H1 (cell line): ENCODE results near the gene RPN2. TPM values are rescaled to one million over a fixed set of nuclear protein-coding genes. Genes with fewer than 3 reads are reported as not detected.

ENCODE experiments used
- CTCF ChIA-PET: fragments of 300-600 bp; sonication (Branson Sonifier 250); formaldehyde crosslinking; loops from one replicate; lab custom pipeline; 2021; ENCODE audit not compliant: partially characterized antibody; lab: Charles Lee
- POLR2A ChIA-PET: fragments of 300-600 bp; sonication (Branson Sonifier 250); formaldehyde crosslinking; loops from one replicate; lab custom pipeline; 2021; ENCODE audit warnings: inconsistent platforms; ENCODE audit not compliant: partially characterized antibody; lab: Charles Lee
- DNase-seq, 2 experiments: peaks; one replicate each; pipeline versions ENCODE4 v3.0.0 to v3.0.0-alpha.2; 2010 to 2022; ENCODE audit warnings: low spot score in 2 of 2, low read depth in 1 of 2, mixed read lengths in 1 of 2
- FAIRE-seq: peaks from 2 replicates; lab custom pipeline; 2011; peaks lifted over from hg19 to GRCh38; lab: Jason Lieb, UNC
- H2AFZ ChIP-seq: 2 replicates; pipeline ENCODE4 v1.8.1; 2012; ENCODE audit warnings: low read length, inconsistent platforms
- H2AK5ac ChIP-seq: 2 replicates; pipeline ENCODE4 v1.6.1; 2013; ENCODE audit warnings: low read depth, low read length
- H2BK120ac ChIP-seq: replicated peaks from 2 replicates; pipeline ENCODE3; 2013; ENCODE audit warnings: low read depth, low read length, inconsistent platforms
- H2BK12ac ChIP-seq: 2 replicates; pipeline ENCODE4 v1.6.1; 2013; ENCODE audit warnings: low read depth, low read length
- H2BK15ac ChIP-seq: 2 replicates; pipeline ENCODE4 v1.6.1; 2013; ENCODE audit warnings: low read length
- H2BK20ac ChIP-seq: 2 replicates; pipeline ENCODE4 v1.6.1; 2013; ENCODE audit warnings: low read length
- H2BK5ac ChIP-seq: 2 replicates; pipeline ENCODE4 v1.6.1; 2013; ENCODE audit warnings: low read depth, low read length
- H3K14ac ChIP-seq: 2 replicates; pipeline ENCODE4 v1.6.1; 2013; ENCODE audit warnings: inconsistent platforms; ENCODE audit not compliant: insufficient read length
- H3K18ac ChIP-seq: 2 replicates; pipeline ENCODE4 v1.6.1; 2013; ENCODE audit warnings: low read length; ENCODE audit errors: extremely low read depth
- H3K23ac ChIP-seq: 2 replicates; pipeline ENCODE4 v1.6.1; 2013; ENCODE audit warnings: inconsistent platforms; ENCODE audit not compliant: insufficient read length
- H3K23me2 ChIP-seq: 2 replicates; pipeline ENCODE4 v1.6.1; 2013; ENCODE audit warnings: low read depth, low read length
- H3K27ac ChIP-seq: 2 replicates; pipeline ENCODE4 v1.6.1; 2011; ENCODE audit warnings: low read depth, low read length, inconsistent platforms
- H3K27me3 ChIP-seq, 4 experiments: replicated peaks in 1 of 4; 1 replicate in 1 of 4; 2 replicates in 3 of 4; pipeline versions ENCODE4 v1.6.1 to v1.8.1; 2011 to 2013; ENCODE audit warnings: low read length in 3 of 4, mild to moderate bottlenecking in 3 of 4, inconsistent platforms in 2 of 4, mixed read lengths in 2 of 4, moderate library complexity in 1 of 4; ENCODE audit not compliant: control insufficient read depth in 3 of 4, insufficient read depth in 3 of 4; ENCODE audit errors: extremely low read depth in 1 of 4
- H3K36me3 ChIP-seq, 4 experiments: 2 replicates each; pipeline versions ENCODE4 v1.6.1 to v1.8.1; 2011 to 2013; ENCODE audit warnings: mild to moderate bottlenecking in 4 of 4, low read length in 3 of 4, moderate library complexity in 2 of 4, control low read depth in 1 of 4, inconsistent platforms in 1 of 4; ENCODE audit not compliant: insufficient read depth in 4 of 4, control insufficient read depth in 2 of 4
- H3K4ac ChIP-seq: replicated peaks from 2 replicates; pipeline ENCODE3; 2013; ENCODE audit warnings: low read length, low read depth, mixed read lengths, inconsistent platforms; ENCODE audit not compliant: insufficient read length
- H3K4me1 ChIP-seq, 4 experiments: replicated peaks in 1 of 4; 1 replicate in 1 of 4; 2 replicates in 3 of 4; pipeline versions ENCODE4 v1.6.1 to v1.8.1; 2011 to 2013; ENCODE audit warnings: low read length in 3 of 4, inconsistent platforms in 2 of 4, mixed read lengths in 1 of 4; ENCODE audit not compliant: insufficient read depth in 4 of 4, control insufficient read depth in 3 of 4
- H3K4me2 ChIP-seq, 2 experiments: 2 replicates each; pipeline versions ENCODE4 v1.6.1 to v1.8.1; 2011 to 2013; ENCODE audit warnings: low read depth in 2 of 2, low read length in 2 of 2, control low read depth in 1 of 2, inconsistent platforms in 1 of 2, mild to moderate bottlenecking in 1 of 2; ENCODE audit not compliant: insufficient read depth in 1 of 2
- H3K4me3 ChIP-seq, 4 experiments: fragments of 200-600, 300-600 bp in 1 of 4; sonication (generic), shearing (Covaris generic), sonication (Bioruptor Twin) in 1 of 4; 2 replicates each; pipeline versions ENCODE4 v1.5.1 to v1.8.1; 2011 to 2016; ENCODE audit warnings: low read length in 4 of 4, low read depth in 3 of 4, control low read depth in 2 of 4, inconsistent platforms in 2 of 4, mild to moderate bottlenecking in 2 of 4, mixed read lengths in 1 of 4, moderate library complexity in 1 of 4; ENCODE audit not compliant: insufficient read depth in 2 of 4; ENCODE audit errors: extremely low read depth in 1 of 4
- H3K56ac ChIP-seq: replicated peaks from 2 replicates; pipeline ENCODE3; 2013; ENCODE audit warnings: low read depth, mild to moderate bottlenecking, mixed read lengths, low read length, inconsistent platforms; ENCODE audit not compliant: insufficient read length
- H3K79me1 ChIP-seq: 2 replicates; pipeline ENCODE4 v1.6.1; 2013; ENCODE audit warnings: low read depth, low read length, control low read depth
- H3K79me2 ChIP-seq, 2 experiments: 2 replicates each; pipeline versions ENCODE4 v1.6.1 to v1.8.1; 2012 to 2013; ENCODE audit warnings: low read length in 2 of 2, mild to moderate bottlenecking in 2 of 2, inconsistent platforms in 1 of 2; ENCODE audit not compliant: insufficient read depth in 2 of 2, control insufficient read depth in 1 of 2
- H3K9ac ChIP-seq, 4 experiments: replicated peaks in 1 of 4; 1 replicate in 1 of 4; 2 replicates in 3 of 4; pipeline versions ENCODE4 v1.6.1 to v1.8.1; 2011 to 2013; ENCODE audit warnings: low read depth in 3 of 4, low read length in 3 of 4, control low read depth in 2 of 4, mild to moderate bottlenecking in 2 of 4, moderate library complexity in 2 of 4, inconsistent platforms in 1 of 4; ENCODE audit errors: extremely low read depth in 1 of 4
- H3K9me3 ChIP-seq, 2 experiments: 2 replicates each; pipeline versions ENCODE4 v1.6.1 to v1.8.1; 2012 to 2013; ENCODE audit warnings: mild to moderate bottlenecking in 2 of 2, moderate library complexity in 2 of 2, control low read depth in 1 of 2, inconsistent platforms in 1 of 2, low read depth in 1 of 2, low read length in 1 of 2, mixed read lengths in 1 of 2; ENCODE audit not compliant: insufficient read depth in 2 of 2
- H4K20me1 ChIP-seq, 2 experiments: replicated peaks in 1 of 2; 2 replicates each; pipeline versions ENCODE3 to v1.8.1; 2011 to 2013; ENCODE audit warnings: inconsistent platforms in 2 of 2, low read length in 2 of 2, mild to moderate bottlenecking in 1 of 2; ENCODE audit not compliant: insufficient read depth in 2 of 2, control insufficient read depth in 1 of 2
- H4K5ac ChIP-seq: 2 replicates; pipeline ENCODE4 v1.6.1; 2013; ENCODE audit warnings: low read length, low read depth, mixed read lengths, inconsistent platforms; ENCODE audit not compliant: insufficient read length
- H4K8ac ChIP-seq: 2 replicates; pipeline ENCODE4 v1.8.0; 2013; ENCODE audit warnings: mild to moderate bottlenecking, moderate library complexity, low read length, inconsistent platforms; ENCODE audit not compliant: insufficient read depth; ENCODE audit errors: extremely low read depth
- H4K91ac ChIP-seq: replicated peaks from 2 replicates; pipeline ENCODE3; 2013; ENCODE audit warnings: low read length, mixed read lengths, inconsistent platforms; ENCODE audit not compliant: insufficient read length
- ASH2L ChIP-seq: fragments of 200-600, 300-600 bp; sonication (generic); IDR thresholded peaks from one replicate; pipeline ENCODE4 v1.7.1; 2017; ENCODE audit warnings: low read length
- ATF3 ChIP-seq: IDR thresholded peaks from 2 replicates; pipeline ENCODE4 v1.6.1; 2011; ENCODE audit warnings: low read depth, mild to moderate bottlenecking, low read length; ENCODE audit not compliant: insufficient read depth
- BACH1 ChIP-seq: IDR thresholded peaks from 2 replicates; pipeline ENCODE4 v1.6.1; 2012; ENCODE audit warnings: low read length, improper control_type of control experiment
- CBX8 ChIP-seq: fragments of 300-800, 300-1000 bp; sonication (generic); IDR thresholded peaks from 2 replicates; pipeline ENCODE4 v1.7.1; 2016; ENCODE audit warnings: low read depth, low read length, borderline replicate concordance
- CEBPB ChIP-seq: IDR thresholded peaks from 2 replicates; pipeline ENCODE4 v1.6.1; 2012; ENCODE audit warnings: low read depth, low read length
- CHD1 ChIP-seq: IDR thresholded peaks from 2 replicates; pipeline ENCODE4 v1.6.1; 2012; ENCODE audit warnings: low read depth, low read length, improper control_type of control experiment
- PHF8 ChIP-seq: fragments of 200-600 bp; sonication (generic); conservative IDR thresholded peaks from 2 replicates; pipeline ENCODE4 v1.7.1; 2012; ENCODE audit warnings: low read depth, mild to moderate bottlenecking, inconsistent platforms, low read length, moderate library complexity
- RBBP5 ChIP-seq: IDR thresholded peaks from 2 replicates; pipeline ENCODE4 v1.7.1; 2012; ENCODE audit warnings: low read depth, mild to moderate bottlenecking, inconsistent platforms, low read length, moderate library complexity, borderline replicate concordance
- SP2 ChIP-seq: IDR thresholded peaks from 2 replicates; pipeline ENCODE4 v1.6.1; 2012; ENCODE audit warnings: mild to moderate bottlenecking, low read length, inconsistent platforms
- TAF7 ChIP-seq: optimal IDR thresholded peaks from 2 replicates; pipeline ENCODE3; 2011; ENCODE audit warnings: low read depth, mild to moderate bottlenecking, inconsistent platforms, low read length, moderate library complexity, borderline replicate concordance
- TCF12 ChIP-seq: IDR thresholded peaks from 2 replicates; pipeline ENCODE4 v1.6.1; 2011; ENCODE audit warnings: low read depth, mild to moderate bottlenecking, low read length
- TEAD4 ChIP-seq: IDR thresholded peaks from 2 replicates; pipeline ENCODE4 v1.6.1; 2012; ENCODE audit warnings: low read depth, low read length, inconsistent platforms, mixed read lengths
- USF2 ChIP-seq: IDR thresholded peaks from 2 replicates; pipeline ENCODE4 v1.6.1; 2011; ENCODE audit warnings: low read length, improper control_type of control experiment
- YY1 ChIP-seq: IDR thresholded peaks from 2 replicates; pipeline ENCODE4 v1.6.1; 2011; ENCODE audit warnings: low read depth, mild to moderate bottlenecking, low read length
- WGBS, 2 experiments: shearing (Covaris generic) in 1 of 2; methylation state at CpG; one replicate each; pipeline versions ENCODE4 v1.1.6 to v1.1.7; 2013 to 2015; ENCODE audit warnings: low lambda C conversion rate in 2 of 2, mixed read lengths in 2 of 2, inconsistent platforms in 1 of 2, low coverage in 1 of 2, missing lambda C conversion rate in 1 of 2; ENCODE audit not compliant: insufficient replicate concordance in 2 of 2, insufficient coverage in 1 of 2, insufficient read length in 1 of 2; ENCODE audit errors: extremely low coverage in 1 of 2, missing lambda C conversion rate in 1 of 2; 5-methylcytosine and 5-hydroxymethylcytosine counted together
- polyA plus RNA-seq, 7 experiments: library from polyadenylated mRNA; depleted of rRNA in 3 of 7; stranded (reverse) in 5 of 7; unstranded in 2 of 7; fragments of >200 nt in 5 of 7; fragments of 200-250 nt in 2 of 7; gene quantifications; 1 replicate in 5 of 7; 2 replicates in 1 of 7; 4 replicates in 1 of 7; pipeline versions ENCODE4 v1.2.1 to v1.2.3, GENCODE V29; 2011 to 2013; ENCODE audit warnings: missing spikeins in 2 of 7, mixed read lengths in 2 of 7
- total RNA-seq: library from RNA; stranded (reverse); fragmentation: NEBNext Ultra II Directional; extraction: Animal tissue kit (Norgen Biotek cat#: 25700); gene quantifications from 2 replicates; pipeline ENCODE4 v1.2.1, GENCODE V29; 2021

Gene RPN2
- total and polyA plus RNA-seq, 2 of the 8 experiments (the other 6 are each of a cell fraction or from before 2014, with no cell fraction given) = 236 to 379 TPM

GRCh38 chr20:37205794-37206193, 26.7 kb downstream of the RPN2 start:
- no peak for TF ChIP-seq BACH1
- TF ChIP-seq PHF8 = no peak
- TF ChIP-seq CEBPB = no peak
- TF ChIP-seq YY1 = no peak
- TF ChIP-seq RBBP5 = no peak
- TF ChIP-seq USF2 = no peak
- TF ChIP-seq CHD1 = no peak
- no peak for TF ChIP-seq ASH2L
- TF ChIP-seq TEAD4 = no peak
- TF ChIP-seq SP2 = no peak
- no peak for TF ChIP-seq TCF12
- no peak for TF ChIP-seq TAF7
- TF ChIP-seq ATF3 = no peak
- TF ChIP-seq CBX8 = no peak
- TF ChIP-seq, all 59 proteins: peak for 0
- Histone ChIP-seq H4K8ac (no peak overlapping the region), H3K23ac (no peak overlapping the region), H3K4me3 (no peak overlapping the region), H4K5ac (no peak overlapping the region), H3K14ac (no peak overlapping the region), H2AK5ac (no peak overlapping the region), H3K4me1 (no peaks in the 10 kb centered on the region), H2AFZ (no peak overlapping the region), H3K23me2 (no peaks in the 10 kb centered on the region), H3K4me2 (no peak overlapping the region), H3K27me3 (no peaks in the 10 kb centered on the region), H3K79me2 (peaks cover 0 to 11% of the 10 kb centered on the region in 2 experiments; a peak in 2 of 4 replicates), H3K27ac (no peak overlapping the region), H2BK20ac (no peak overlapping the region), H2BK5ac (no peak overlapping the region), H4K91ac (no peak overlapping the region), H2BK12ac (no peak overlapping the region), H2BK120ac (no peak overlapping the region), H3K79me1 (peaks cover 12% of the 10 kb centered on the region), H2BK15ac (no peak overlapping the region), H3K56ac (no peak overlapping the region), H3K36me3 (peaks cover 40 to 84% (median 59%) of the 10 kb centered on the region in 4 experiments), H3K9me3 (no peaks in the 10 kb centered on the region), H4K20me1 (peaks cover 0 to 4% of the 10 kb centered on the region in 2 experiments), H3K18ac (no peak overlapping the region), H3K9ac (no peak overlapping the region), H3K4ac (no peak overlapping the region)
- ChIA-PET CTCF (interaction anchor here (1.0 to 3.1 kb wide), 4 partner anchors 10 to 37 kb away, joined by 3 to 18 read pairs (median 10); no protein-coding TSS in a partner anchor), POLR2A (no interaction called here)
- FAIRE-seq (no peak), DNase-seq (no peak)
- WGBS, 2 experiments = 91% methylated on average over 2 of the region's 2 CpGs; no CpG with 5 or more reads in 1 of the 2 experiments
